HCT116 (cell line): ENCODE measurements around the gene NLRP7.
"Not testable (repeated sequence)": the region's sequence is repeated elsewhere in the genome, so short reads cannot be mapped to it uniquely, and the experiment has no call there.

Experiments
- CEBPB ChIP-seq: IDR thresholded peaks from 2 replicates; pipeline ENCODE4 v1.6.1; 2012; ENCODE audit warnings: low read depth
- EGR1 ChIP-seq: IDR thresholded peaks from 2 replicates; pipeline ENCODE4 v1.6.1; 2012; ENCODE audit warnings: low read depth
- EZH2 ChIP-seq: fragments of 200-600 bp; sonication (generic); IDR thresholded peaks from 2 replicates; pipeline ENCODE4 v1.6.1; 2017; ENCODE audit warnings: antibody characterized with exemption, mixed run types
- FOSL1 ChIP-seq: IDR thresholded peaks from 2 replicates; pipeline ENCODE4 v1.6.1; 2012; ENCODE audit warnings: low read depth
- JUND ChIP-seq: IDR thresholded peaks from 2 replicates; pipeline ENCODE4 v1.6.1; 2012
- POLR2A ChIP-seq: IDR thresholded peaks from 2 replicates; pipeline ENCODE4 v1.7.0; 2011; ENCODE audit warnings: borderline replicate concordance; ENCODE audit not compliant: insufficient read depth, insufficient read length; ENCODE audit errors: extremely low read depth
- POLR2AphosphoS5 ChIP-seq: IDR thresholded peaks from 2 replicates; pipeline ENCODE4 v1.6.1; 2011; ENCODE audit warnings: mild to moderate bottlenecking, low read depth, low read length, moderate library complexity
- RAD21 ChIP-seq: IDR thresholded peaks from 2 replicates; pipeline ENCODE4 v1.6.1; 2012; ENCODE audit warnings: low read depth, mild to moderate bottlenecking
- SP1 ChIP-seq: IDR thresholded peaks from 2 replicates; pipeline ENCODE4 v1.6.1; 2012; ENCODE audit warnings: low read depth
- SRF ChIP-seq: IDR thresholded peaks from 2 replicates; pipeline ENCODE4 v1.6.1; 2012; ENCODE audit warnings: low read depth
- TF ChIP-seq, protein P1 (sequence below), 3 experiments: fragments of 200-600 bp in 1 of 3; sonication (generic) in 1 of 3; IDR thresholded peaks in 2 of 3; conservative IDR thresholded peaks in 1 of 3; 2 replicates each; pipeline ENCODE4 v1.5.1; 2012 to 2017; ENCODE audit warnings: low read depth in 2 of 3, low read length in 2 of 3, antibody characterized with exemption in 1 of 3, borderline replicate concordance in 1 of 3, control low read depth in 1 of 3, mild to moderate bottlenecking in 1 of 3, mixed read lengths in 1 of 3, mixed run types in 1 of 3, moderate library complexity in 1 of 3; ENCODE audit not compliant: insufficient read depth in 1 of 3
- TF ChIP-seq, protein P2 (sequence below): IDR thresholded peaks from 2 replicates; pipeline ENCODE4 v1.6.1; 2011; ENCODE audit warnings: mild to moderate bottlenecking, low read length, moderate library complexity; ENCODE audit not compliant: insufficient replicate concordance; ENCODE audit errors: extremely low read depth
- TF ChIP-seq, protein P3 (sequence below): IDR thresholded peaks from 2 replicates; pipeline ENCODE4 v1.6.1; 2012; ENCODE audit warnings: low read depth

DNA sequence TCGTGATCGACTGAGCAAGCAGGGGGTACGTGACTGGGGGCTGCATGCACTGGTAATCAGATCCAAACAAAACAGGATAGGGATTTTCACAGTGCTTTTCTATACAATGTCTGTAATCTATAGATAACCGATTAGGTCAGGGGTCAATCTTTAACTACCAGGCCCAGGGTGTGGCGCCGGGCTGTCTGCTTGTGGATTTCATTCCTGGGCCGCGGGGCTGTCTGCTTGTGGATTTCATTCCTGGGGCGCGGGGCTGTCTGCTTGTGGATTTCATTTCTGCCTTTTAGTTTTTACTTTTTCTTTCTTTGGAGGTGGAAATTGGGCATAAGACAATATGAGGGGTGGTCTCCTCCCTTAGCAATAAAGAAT is 6.0 kb upstream of the NLRP7 start:
- TF ChIP-seq, protein P1, sequence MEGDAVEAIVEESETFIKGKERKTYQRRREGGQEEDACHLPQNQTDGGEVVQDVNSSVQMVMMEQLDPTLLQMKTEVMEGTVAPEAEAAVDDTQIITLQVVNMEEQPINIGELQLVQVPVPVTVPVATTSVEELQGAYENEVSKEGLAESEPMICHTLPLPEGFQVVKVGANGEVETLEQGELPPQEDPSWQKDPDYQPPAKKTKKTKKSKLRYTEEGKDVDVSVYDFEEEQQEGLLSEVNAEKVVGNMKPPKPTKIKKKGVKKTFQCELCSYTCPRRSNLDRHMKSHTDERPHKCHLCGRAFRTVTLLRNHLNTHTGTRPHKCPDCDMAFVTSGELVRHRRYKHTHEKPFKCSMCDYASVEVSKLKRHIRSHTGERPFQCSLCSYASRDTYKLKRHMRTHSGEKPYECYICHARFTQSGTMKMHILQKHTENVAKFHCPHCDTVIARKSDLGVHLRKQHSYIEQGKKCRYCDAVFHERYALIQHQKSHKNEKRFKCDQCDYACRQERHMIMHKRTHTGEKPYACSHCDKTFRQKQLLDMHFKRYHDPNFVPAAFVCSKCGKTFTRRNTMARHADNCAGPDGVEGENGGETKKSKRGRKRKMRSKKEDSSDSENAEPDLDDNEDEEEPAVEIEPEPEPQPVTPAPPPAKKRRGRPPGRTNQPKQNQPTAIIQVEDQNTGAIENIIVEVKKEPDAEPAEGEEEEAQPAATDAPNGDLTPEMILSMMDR (IDR thresholded peaks at IDR 0.05 in 2 of 3, conservative IDR thresholded peaks at IDR 0.05 in 1 of 3; ENCODE audit: borderline replicate concordance in 1 of 3, insufficient read depth in 1 of 3, low read depth in 2 of 3, low read length in 2 of 3) = not testable (repeated sequence)
- TF ChIP-seq JUND, EGR1, POLR2AphosphoS5, RAD21, POLR2A, SRF, FOSL1, CEBPB, SP1, EZH2: not testable (repeated sequence)
- TF ChIP-seq, protein P2, sequence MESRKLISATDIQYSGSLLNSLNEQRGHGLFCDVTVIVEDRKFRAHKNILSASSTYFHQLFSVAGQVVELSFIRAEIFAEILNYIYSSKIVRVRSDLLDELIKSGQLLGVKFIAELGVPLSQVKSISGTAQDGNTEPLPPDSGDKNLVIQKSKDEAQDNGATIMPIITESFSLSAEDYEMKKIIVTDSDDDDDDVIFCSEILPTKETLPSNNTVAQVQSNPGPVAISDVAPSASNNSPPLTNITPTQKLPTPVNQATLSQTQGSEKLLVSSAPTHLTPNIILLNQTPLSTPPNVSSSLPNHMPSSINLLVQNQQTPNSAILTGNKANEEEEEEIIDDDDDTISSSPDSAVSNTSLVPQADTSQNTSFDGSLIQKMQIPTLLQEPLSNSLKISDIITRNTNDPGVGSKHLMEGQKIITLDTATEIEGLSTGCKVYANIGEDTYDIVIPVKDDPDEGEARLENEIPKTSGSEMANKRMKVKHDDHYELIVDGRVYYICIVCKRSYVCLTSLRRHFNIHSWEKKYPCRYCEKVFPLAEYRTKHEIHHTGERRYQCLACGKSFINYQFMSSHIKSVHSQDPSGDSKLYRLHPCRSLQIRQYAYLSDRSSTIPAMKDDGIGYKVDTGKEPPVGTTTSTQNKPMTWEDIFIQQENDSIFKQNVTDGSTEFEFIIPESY = not testable (repeated sequence)
- TF ChIP-seq, protein P3, sequence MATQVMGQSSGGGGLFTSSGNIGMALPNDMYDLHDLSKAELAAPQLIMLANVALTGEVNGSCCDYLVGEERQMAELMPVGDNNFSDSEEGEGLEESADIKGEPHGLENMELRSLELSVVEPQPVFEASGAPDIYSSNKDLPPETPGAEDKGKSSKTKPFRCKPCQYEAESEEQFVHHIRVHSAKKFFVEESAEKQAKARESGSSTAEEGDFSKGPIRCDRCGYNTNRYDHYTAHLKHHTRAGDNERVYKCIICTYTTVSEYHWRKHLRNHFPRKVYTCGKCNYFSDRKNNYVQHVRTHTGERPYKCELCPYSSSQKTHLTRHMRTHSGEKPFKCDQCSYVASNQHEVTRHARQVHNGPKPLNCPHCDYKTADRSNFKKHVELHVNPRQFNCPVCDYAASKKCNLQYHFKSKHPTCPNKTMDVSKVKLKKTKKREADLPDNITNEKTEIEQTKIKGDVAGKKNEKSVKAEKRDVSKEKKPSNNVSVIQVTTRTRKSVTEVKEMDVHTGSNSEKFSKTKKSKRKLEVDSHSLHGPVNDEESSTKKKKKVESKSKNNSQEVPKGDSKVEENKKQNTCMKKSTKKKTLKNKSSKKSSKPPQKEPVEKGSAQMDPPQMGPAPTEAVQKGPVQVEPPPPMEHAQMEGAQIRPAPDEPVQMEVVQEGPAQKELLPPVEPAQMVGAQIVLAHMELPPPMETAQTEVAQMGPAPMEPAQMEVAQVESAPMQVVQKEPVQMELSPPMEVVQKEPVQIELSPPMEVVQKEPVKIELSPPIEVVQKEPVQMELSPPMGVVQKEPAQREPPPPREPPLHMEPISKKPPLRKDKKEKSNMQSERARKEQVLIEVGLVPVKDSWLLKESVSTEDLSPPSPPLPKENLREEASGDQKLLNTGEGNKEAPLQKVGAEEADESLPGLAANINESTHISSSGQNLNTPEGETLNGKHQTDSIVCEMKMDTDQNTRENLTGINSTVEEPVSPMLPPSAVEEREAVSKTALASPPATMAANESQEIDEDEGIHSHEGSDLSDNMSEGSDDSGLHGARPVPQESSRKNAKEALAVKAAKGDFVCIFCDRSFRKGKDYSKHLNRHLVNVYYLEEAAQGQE = not testable (repeated sequence)
